Measurements from ENCODE around the gene DNAJB2.

Gene DNAJB2

GRCh38 chr2:219284501-219285372 is 5.6 kb downstream of the DNAJB2 start:
- no peaks in the 10 kb centered on the region for H3K9me2 ChIP-seq (ENCODE audit: low read depth, low read length)
- H2AFZ ChIP-seq (ENCODE audit: low read length) = no peak overlapping the region
- H3F3A ChIP-seq (ENCODE audit: insufficient read depth, low read length) = no peaks in the 10 kb centered on the region
- H3K27ac ChIP-seq (ENCODE audit: low read depth, low read length, poor library complexity, severe bottlenecking) = no peak overlapping the region
- H3K79me2 ChIP-seq (ENCODE audit: insufficient read depth, low read length) = no peaks in the 10 kb centered on the region
- peaks cover 19% of the 10 kb centered on the region for H3K4me1 ChIP-seq (ENCODE audit: insufficient read depth, low read length, severe bottlenecking)
- H3K27me3 ChIP-seq (ENCODE audit: insufficient read depth, low read length) = no peaks in the 10 kb centered on the region
- H3K4me3 ChIP-seq (ENCODE audit: low read depth, low read length, poor library complexity, severe bottlenecking) = no peak overlapping the region
- H3K9ac ChIP-seq (ENCODE audit: low read length) = no peak overlapping the region
- TF ChIP-seq CTCF (IDR thresholded peaks at IDR 0.05; ENCODE audit: low read length) (no peak), EZH2 (IDR thresholded peaks at IDR 0.05; ENCODE audit: borderline replicate concordance, low read length) (no peak)
- no peaks in the 10 kb centered on the region for H3K9me3 ChIP-seq (ENCODE audit: low read length)
- H3K4me2 ChIP-seq (ENCODE audit: low read length) = no peak overlapping the region
- peaks cover 54% of the 10 kb centered on the region for H3K36me3 ChIP-seq (ENCODE audit: insufficient read depth, low read length)
- H4K20me1 ChIP-seq (ENCODE audit: insufficient read depth, low read length) = no peaks in the 10 kb centered on the region

- Histone ChIP-seq H3K79me2 (ENCODE audit: insufficient read depth, low read length) (no peaks in the 10 kb centered on the region), H3K9me3 (ENCODE audit: low read length) (no peaks in the 10 kb centered on the region), H3F3A (ENCODE audit: insufficient read depth, low read length) (no peaks in the 10 kb centered on the region), H3K4me1 (ENCODE audit: insufficient read depth, low read length, severe bottlenecking) (peaks cover 14% of the 10 kb centered on the region), H3K27me3 (ENCODE audit: insufficient read depth, low read length) (no peaks in the 10 kb centered on the region), H3K4me3 (ENCODE audit: low read depth, low read length, poor library complexity, severe bottlenecking) (no peak overlapping the region), H3K4me2 (ENCODE audit: low read length) (no peak overlapping the region), H3K36me3 (ENCODE audit: insufficient read depth, low read length) (peaks cover 54% of the 10 kb centered on the region), H2AFZ (ENCODE audit: low read length) (no peak overlapping the region), H3K27ac (ENCODE audit: low read depth, low read length, poor library complexity, severe bottlenecking) (no peak overlapping the region), H4K20me1 (ENCODE audit: insufficient read depth, low read length) (no peaks in the 10 kb centered on the region), H3K9me2 (ENCODE audit: low read depth, low read length) (no peaks in the 10 kb centered on the region), H3K9ac (ENCODE audit: low read length) (no peak overlapping the region)
- TF ChIP-seq EZH2 (IDR thresholded peaks at IDR 0.05; ENCODE audit: borderline replicate concordance, low read length) = no peak
- no peak for TF ChIP-seq CTCF (IDR thresholded peaks at IDR 0.05; ENCODE audit: low read length)
Measured at GRCh38 chr2:219285373-219285735, 6.2 kb downstream of the DNAJB2 start.

- Histone ChIP-seq H3K4me2 (ENCODE audit: low read length) (no peak overlapping the region), H2AFZ (ENCODE audit: low read length) (no peak overlapping the region), H3K36me3 (ENCODE audit: insufficient read depth, low read length) (peaks cover 54% of the 10 kb centered on the region), H3K79me2 (ENCODE audit: insufficient read depth, low read length) (no peaks in the 10 kb centered on the region), H3K4me1 (ENCODE audit: insufficient read depth, low read length, severe bottlenecking) (peaks cover 8% of the 10 kb centered on the region), H3K9me2 (ENCODE audit: low read depth, low read length) (no peaks in the 10 kb centered on the region), H3K9me3 (ENCODE audit: low read length) (no peaks in the 10 kb centered on the region), H3K4me3 (ENCODE audit: low read depth, low read length, poor library complexity, severe bottlenecking) (no peak overlapping the region), H4K20me1 (ENCODE audit: insufficient read depth, low read length) (no peaks in the 10 kb centered on the region), H3F3A (ENCODE audit: insufficient read depth, low read length) (no peaks in the 10 kb centered on the region), H3K27me3 (ENCODE audit: insufficient read depth, low read length) (no peaks in the 10 kb centered on the region), H3K9ac (ENCODE audit: low read length) (no peak overlapping the region), H3K27ac (ENCODE audit: low read depth, low read length, poor library complexity, severe bottlenecking) (no peak overlapping the region)
- TF ChIP-seq CTCF (IDR thresholded peaks at IDR 0.05; ENCODE audit: low read length) = no peak
- no peak for TF ChIP-seq EZH2 (IDR thresholded peaks at IDR 0.05; ENCODE audit: borderline replicate concordance, low read length)
Measured at GRCh38 chr2:219285894-219286425, 6.8 kb downstream of the DNAJB2 start.
